Measurements from ENCODE around the gene HHIP.
"Not testable (repeated sequence)": the region's sequence is repeated elsewhere in the genome, so short reads cannot be mapped to it uniquely, and the experiment has no call there.

HHIP gene

GRCh38 chr4:144768809-144769208, 122.9 kb downstream of the HHIP start:
- not testable (repeated sequence) for DNase-seq

- DNase-seq: no peak
These were observed 132.4 kb downstream of the HHIP start for GRCh38 chr4:144778364-144778763.

GRCh38 chr4:144782345-144782744, 136.4 kb downstream of the HHIP start:
- no peak for DNase-seq

GRCh38 chr4:144785961-144786360, 140.0 kb downstream of the HHIP start:
- DNase-seq: no peak

- no peak for DNase-seq
These were observed 141.7 kb downstream of the HHIP start for GRCh38 chr4:144787365-144788258.

GRCh38 chr4:144788469-144788868, 142.5 kb downstream of the HHIP start:
- no peak for DNase-seq

- DNase-seq: not testable (repeated sequence)
These were observed 146.0 kb downstream of the HHIP start for GRCh38 chr4:144791933-144792332.

Measured in SHP77 treated with DMSO at 0.1 percent for 48 hours (cell line).